HCT116 (cell line): ENCODE data around the gene CYP4F8. TPM values are rescaled to one million over a fixed set of nuclear protein-coding genes. Genes with fewer than 3 reads are reported as not detected.

ENCODE experiments used
- ATAC-seq: fragments of 200-7000 bp; cut with Tn5 transposase; 2 replicates; pipeline ENCODE4 v1.9.1; 2020; ENCODE audit warnings: mild to moderate bottlenecking, moderate library complexity
- BruUV-seq: library from RNA; stranded (reverse); fragments of 400-500 nt; replicated peaks from 2 replicates; lab custom pipeline; 2021; lab: Mats Ljungman, UMichigan
- CTCF ChIA-PET: fragments of 300-600 bp; sonication (Branson Sonifier 250); formaldehyde crosslinking; loops from one replicate; lab custom pipeline; 2021; ENCODE audit warnings: antibody characterized with exemption; lab: Charles Lee
- POLR2A ChIA-PET: fragments of 300-600, 350-600 bp; sonication (Branson Sonifier 250); formaldehyde crosslinking; loops from one replicate; lab custom pipeline; 2021; ENCODE audit warnings: antibody characterized with exemption; lab: Charles Lee
- RAD21 ChIA-PET, 2 experiments: fragments of 300-600 bp; sonication (Branson Sonifier 250); formaldehyde crosslinking; loops; one replicate each; lab custom pipeline; 2023; ENCODE audit warnings: low total read pairs in 2 of 2; ENCODE audit not compliant: uncharacterized antibody in 2 of 2, unreplicated experiment in 2 of 2, low non-redundant PET in 1 of 2; lab: Charles Lee
- DNase-seq: peaks from one replicate; pipeline ENCODE4 v3.0.0-alpha.2; 2010; ENCODE audit warnings: low read depth, low spot score
- H2AFZ ChIP-seq: fragments of 200-600 bp; shearing (Covaris generic), sonication (generic); 2 replicates; pipeline ENCODE4 v1.6.1; 2017; ENCODE audit warnings: low read depth, mixed run types, mixed read lengths, antibody characterized with exemption, low read length; ENCODE audit not compliant: poor library complexity, severe bottlenecking
- H3K27ac ChIP-seq: 2 replicates; pipeline ENCODE4 v1.5.1; 2012; ENCODE audit warnings: low read depth, low read length
- H3K27me3 ChIP-seq: fragments of 200-600 bp; sonication (generic); 2 replicates; pipeline ENCODE4 v1.6.1; 2016; ENCODE audit warnings: mixed run types, low read length, mixed read lengths; ENCODE audit not compliant: insufficient read depth
- H3K36me3 ChIP-seq, 2 experiments: fragments of 200-500 bp in 1 of 2; fragments of 200-600 bp in 1 of 2; sonication (Bioruptor generic) in 1 of 2; sonication (generic) in 1 of 2; 2 replicates each; pipeline versions ENCODE4 v1.5.1 to v1.6.1; 2014 to 2016; ENCODE audit warnings: low read length in 2 of 2, inconsistent platforms in 1 of 2, mixed read lengths in 1 of 2, mixed run types in 1 of 2; ENCODE audit not compliant: insufficient read depth in 2 of 2, control insufficient read depth in 1 of 2
- H3K4me1 ChIP-seq, 2 experiments: fragments of 200-600 bp in 1 of 2; sonication (generic) in 1 of 2; 2 replicates each; pipeline versions ENCODE4 v1.5.1 to v1.6.1; 2012 to 2017; ENCODE audit warnings: low read length in 2 of 2, inconsistent platforms in 1 of 2, mild to moderate bottlenecking in 1 of 2, mixed read lengths in 1 of 2, mixed run types in 1 of 2, moderate library complexity in 1 of 2; ENCODE audit not compliant: insufficient read depth in 2 of 2, control insufficient read depth in 1 of 2
- H3K4me2 ChIP-seq: fragments of 200-600 bp; sonication (generic); 2 replicates; pipeline ENCODE4 v1.6.1; 2017; ENCODE audit warnings: mixed run types, low read length, mixed read lengths
- H3K4me3 ChIP-seq, 2 experiments: fragments of 200-600 bp in 1 of 2; sonication (generic) in 1 of 2; replicated peaks in 1 of 2; 2 replicates each; pipeline ENCODE4 v1.5.1; 2011 to 2016; ENCODE audit warnings: low read length in 2 of 2, control low read depth in 1 of 2, low read depth in 1 of 2, mild to moderate bottlenecking in 1 of 2, mixed read lengths in 1 of 2, mixed run types in 1 of 2
- H3K79me2 ChIP-seq: fragments of 200-600 bp; sonication (generic); 2 replicates; pipeline ENCODE4 v1.6.1; 2017; ENCODE audit warnings: mild to moderate bottlenecking, mixed run types, low read length, moderate library complexity, mixed read lengths; ENCODE audit not compliant: insufficient read depth
- H3K9ac ChIP-seq: fragments of 200-600 bp; sonication (generic); 2 replicates; pipeline ENCODE4 v1.6.1; 2016; ENCODE audit warnings: low read length, mixed read lengths
- H3K9me2 ChIP-seq: fragments of 200-600 bp; sonication (generic), shearing (Covaris generic); 2 replicates; pipeline ENCODE4 v1.6.1; 2017; ENCODE audit warnings: mixed run types, mild to moderate bottlenecking, moderate library complexity; ENCODE audit not compliant: insufficient read depth
- H3K9me3 ChIP-seq, 2 experiments: fragments of 200-500 bp in 1 of 2; fragments of 200-600 bp in 1 of 2; sonication (Bioruptor generic) in 1 of 2; sonication (generic) in 1 of 2; 2 replicates each; pipeline ENCODE4 v1.6.1; 2014 to 2017; ENCODE audit warnings: low read length in 2 of 2, mixed read lengths in 2 of 2, inconsistent platforms in 1 of 2, low read depth in 1 of 2, mild to moderate bottlenecking in 1 of 2, mixed run types in 1 of 2, moderate library complexity in 1 of 2; ENCODE audit not compliant: control insufficient read depth in 1 of 2, insufficient read depth in 1 of 2
- H4K20me1 ChIP-seq: fragments of 200-600 bp; sonication (generic), shearing (Covaris generic); 2 replicates; pipeline ENCODE4 v1.6.1; 2017; ENCODE audit warnings: mixed run types, mild to moderate bottlenecking, moderate library complexity; ENCODE audit not compliant: insufficient read depth
- CBX3 ChIP-seq: IDR thresholded peaks from 2 replicates; pipeline ENCODE4 v1.6.1; 2012; ENCODE audit warnings: low read depth
- EGR1 ChIP-seq: IDR thresholded peaks from 2 replicates; pipeline ENCODE4 v1.6.1; 2012; ENCODE audit warnings: low read depth
- EZH2phosphoT487 ChIP-seq: fragments of 200-600 bp; IDR thresholded peaks from 2 replicates; pipeline ENCODE4 v1.6.1; 2018; ENCODE audit warnings: antibody characterized with exemption, borderline replicate concordance
- JUND ChIP-seq: IDR thresholded peaks from 2 replicates; pipeline ENCODE4 v1.6.1; 2012
- POLR2AphosphoS5 ChIP-seq: IDR thresholded peaks from 2 replicates; pipeline ENCODE4 v1.6.1; 2011; ENCODE audit warnings: mild to moderate bottlenecking, low read depth, low read length, moderate library complexity
- REST ChIP-seq: IDR thresholded peaks from 2 replicates; pipeline ENCODE4 v1.6.1; 2012; ENCODE audit warnings: low read depth
- SP1 ChIP-seq: IDR thresholded peaks from 2 replicates; pipeline ENCODE4 v1.6.1; 2012; ENCODE audit warnings: low read depth
- intact Hi-C: fragments of 100-400 bp; cut with micrococcal nuclease; formaldehyde crosslinking; loops from 2 replicates; pipeline ENCODE4 v1.10.0; 2022
- total RNA-seq: library from RNA; stranded (reverse); gene quantifications from one replicate; pipeline ENCODE4 v1.2.1, GENCODE V29; 2021; ENCODE audit not compliant: unreplicated experiment

Gene CYP4F8
- total RNA-seq, 1 experiment from 2014 or later, result not detected

GRCh38 chr19:15583346-15583745, 31.7 kb upstream of the CYP4F8 start:
- TF ChIP-seq POLR2AphosphoS5, result no peak
- no peak for TF ChIP-seq EZH2phosphoT487
- TF ChIP-seq REST, result no peak
- TF ChIP-seq SP1, result no peak
- TF ChIP-seq EGR1, result no peak
- H3K27ac ChIP-seq, result no peak overlapping the region
- H3K4me2 ChIP-seq, result no peak overlapping the region
- intact Hi-C loops, result loop anchor here (5.0 kb wide), 1 partner anchor 179 kb away; no protein-coding TSS in a partner anchor
- H3K36me3 ChIP-seq, result no peaks in the 10 kb centered on the region
- H3K79me2 ChIP-seq, result no peaks in the 10 kb centered on the region
- ATAC-seq, result no peak
- no TSS peak for BruUV-seq
- no peak for DNase-seq
- ChIA-PET RAD21 (no interaction called here), POLR2A (no interaction called here), CTCF (no interaction called here)
- peaks cover 13% of the 10 kb centered on the region; the same call in 1 of the 2 replicates for H3K27me3 ChIP-seq
- no peaks in the 10 kb centered on the region for H3K9me2 ChIP-seq
- no peaks in the 10 kb centered on the region for H3K9me3 ChIP-seq
- H3K4me1 ChIP-seq, result peaks cover 0 to 9% of the 10 kb centered on the region in 2 experiments; a peak in 1 of 4 replicates
- H3K9ac ChIP-seq, result no peak overlapping the region
- H2AFZ ChIP-seq, result no peak overlapping the region
- no peaks in the 10 kb centered on the region for H4K20me1 ChIP-seq
- no peak overlapping the region for H3K4me3 ChIP-seq

DNA sequence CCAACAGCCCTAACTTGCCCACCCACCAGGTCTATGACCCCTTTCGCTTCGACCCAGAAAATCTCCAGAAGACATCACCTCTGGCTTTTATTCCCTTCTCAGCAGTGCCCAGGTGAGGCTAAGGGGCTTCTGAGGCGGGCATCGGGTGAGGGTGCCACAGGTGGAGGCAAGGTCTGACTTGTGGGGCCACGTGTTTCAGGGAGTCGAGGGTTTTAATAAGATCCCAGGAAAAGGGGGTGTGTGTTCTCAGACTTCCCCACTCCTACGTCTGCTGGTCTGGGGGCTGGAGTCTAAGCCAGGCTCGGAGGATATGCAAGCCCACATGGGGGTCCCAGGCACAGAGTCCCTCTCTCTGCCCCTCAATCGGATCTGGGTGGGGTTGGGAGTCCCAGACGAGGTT, 30.9 kb upstream of the CYP4F8 start:
- no peak for DNase-seq
- no TSS peak for BruUV-seq
- Histone ChIP-seq H3K9me3 (no peaks in the 10 kb centered on the region), H3K36me3 (no peaks in the 10 kb centered on the region), H2AFZ (no peak overlapping the region), H3K9me2 (no peaks in the 10 kb centered on the region), H3K27me3 (peaks cover 13% of the 10 kb centered on the region; the same call in 1 of the 2 replicates), H3K4me3 (no peak overlapping the region), H3K9ac (no peak overlapping the region), H3K4me1 (peaks cover 0 to 9% of the 10 kb centered on the region in 2 experiments; a peak in 1 of 4 replicates), H3K79me2 (no peaks in the 10 kb centered on the region), H3K4me2 (peak overlapping the region; percentile 38), H4K20me1 (no peaks in the 10 kb centered on the region), H3K27ac (no peak overlapping the region)
- POLR2A ChIA-PET, result no interaction called here
- CTCF ChIA-PET, result no interaction called here
- RAD21 ChIA-PET, result interaction anchor here in 1 of 2 experiments (0.7 kb wide), 1 partner anchor 458 kb away, joined by 3 read pairs; no protein-coding TSS in a partner anchor
- intact Hi-C loops, result loop anchor here (1.0 to 5.0 kb wide), 2 partner anchors 178 to 226 kb away; no protein-coding TSS in a partner anchor
- TF ChIP-seq CBX3 (no peak), JUND (no peak), EGR1 (no peak)
- no peak for ATAC-seq
